NCI-H2171 treated with DMSO at 0.1 percent for 48 hours (cell line): ENCODE data around the gene TSC22D3.
"Not testable (repeated sequence)": the region's sequence is repeated elsewhere in the genome, so short reads cannot be mapped to it uniquely, and the experiment has no call there.

Experiments
- DNase-seq: peaks from one replicate; lab custom pipeline; 2025; lab: John Stamatoyannopoulos, UW

Gene TSC22D3

GRCh38 chrX:107683124-107683895, 92.3 kb downstream of the TSC22D3 start:
- no peak for DNase-seq

GRCh38 chrX:107682256-107682655, 93.3 kb downstream of the TSC22D3 start:
- no peak for DNase-seq

- DNase-seq = no peak
These were observed 96.4 kb downstream of the TSC22D3 start for GRCh38 chrX:107678957-107679740.

- DNase-seq = no peak
These were observed 97.7 kb downstream of the TSC22D3 start for GRCh38 chrX:107677909-107678308.

GRCh38 chrX:107677501-107677901, 98.1 kb downstream of the TSC22D3 start:
- no peak for DNase-seq

- peak; percentile 76 for DNase-seq
These were observed 98.8 kb downstream of the TSC22D3 start for GRCh38 chrX:107676559-107677378.

GRCh38 chrX:107675823-107676555, 99.6 kb downstream of the TSC22D3 start:
- DNase-seq = peak; percentile 52

GRCh38 chrX:107675365-107675654, 100.3 kb downstream of the TSC22D3 start:
- no peak for DNase-seq

GRCh38 chrX:107674480-107675364, 100.9 kb downstream of the TSC22D3 start:
- DNase-seq = peak; percentile 84

GRCh38 chrX:107673933-107674479, 101.6 kb downstream of the TSC22D3 start:
- DNase-seq = peak; percentile 72

GRCh38 chrX:107673431-107673830, 102.2 kb downstream of the TSC22D3 start:
- DNase-seq = no peak

GRCh38 chrX:107672955-107673378, 102.6 kb downstream of the TSC22D3 start:
- DNase-seq = peak; percentile 39

- not testable (repeated sequence) for DNase-seq
These were observed 104.3 kb downstream of the TSC22D3 start for GRCh38 chrX:107671256-107671655.

GRCh38 chrX:107669885-107670628, 105.5 kb downstream of the TSC22D3 start:
- no peak for DNase-seq

GRCh38 chrX:107669261-107669660, 106.3 kb downstream of the TSC22D3 start:
- no peak for DNase-seq

GRCh38 chrX:107668710-107669109, 106.9 kb downstream of the TSC22D3 start:
- DNase-seq = not testable (repeated sequence)

GRCh38 chrX:107667426-107667825, 108.2 kb downstream of the TSC22D3 start:
- DNase-seq = no peak

GRCh38 chrX:107666931-107667330, 108.7 kb downstream of the TSC22D3 start:
- no peak for DNase-seq
